RCC 7860 (cell line): ENCODE data around the gene BFSP2.

Experiments used
- DNase-seq: peaks from one replicate; pipeline ENCODE4 v3.0.0-alpha.2; 2015; ENCODE audit warnings: low spot score
- FAIRE-seq: peaks from 2 replicates; lab custom pipeline; 2012; peaks lifted over from hg19 to GRCh38; lab: Jason Lieb, UNC

BFSP2 gene

DNA sequence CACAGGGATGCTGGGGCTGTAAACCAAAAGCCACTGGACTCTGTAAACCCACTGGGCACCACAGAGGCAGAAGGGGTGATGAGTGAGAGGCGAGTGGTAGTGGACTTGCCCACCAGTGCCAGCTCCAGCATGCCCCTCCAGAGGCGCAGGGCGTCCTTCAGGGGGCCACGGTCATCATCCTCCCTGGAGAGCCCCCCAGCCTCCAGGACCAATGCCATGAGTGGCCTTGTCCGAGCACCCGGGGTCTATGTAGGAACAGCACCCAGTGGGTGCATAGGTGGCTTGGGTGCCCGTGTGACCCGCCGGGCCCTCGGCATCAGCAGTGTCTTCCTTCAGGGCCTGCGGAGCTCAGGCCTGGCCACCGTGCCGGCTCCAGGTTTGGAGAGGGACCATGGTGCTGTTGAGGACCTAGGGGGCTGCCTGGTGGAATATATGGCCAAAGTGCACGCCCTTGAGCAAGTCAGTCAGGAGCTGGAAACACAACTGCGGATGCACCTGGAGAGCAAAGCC, at the start of gene BFSP2:
BFSP2 (plus strand) TSS at position 51 of the 510 bp plus-strand sequence; CDS start at position 79, 28 bp downstream.
- no peak for DNase-seq
- FAIRE-seq: no peak

GRCh38 chr3:133354721-133355120, 45.1 kb upstream of the BFSP2 start:
- FAIRE-seq (no peak), DNase-seq (no peak)

- no peak for FAIRE-seq
- DNase-seq: no peak
These were observed 39.4 kb upstream of the BFSP2 start for GRCh38 chr3:133360476-133360875.

GRCh38 chr3:133361011-133361410, 38.8 kb upstream of the BFSP2 start:
- DNase-seq (no peak), FAIRE-seq (no peak)

DNA sequence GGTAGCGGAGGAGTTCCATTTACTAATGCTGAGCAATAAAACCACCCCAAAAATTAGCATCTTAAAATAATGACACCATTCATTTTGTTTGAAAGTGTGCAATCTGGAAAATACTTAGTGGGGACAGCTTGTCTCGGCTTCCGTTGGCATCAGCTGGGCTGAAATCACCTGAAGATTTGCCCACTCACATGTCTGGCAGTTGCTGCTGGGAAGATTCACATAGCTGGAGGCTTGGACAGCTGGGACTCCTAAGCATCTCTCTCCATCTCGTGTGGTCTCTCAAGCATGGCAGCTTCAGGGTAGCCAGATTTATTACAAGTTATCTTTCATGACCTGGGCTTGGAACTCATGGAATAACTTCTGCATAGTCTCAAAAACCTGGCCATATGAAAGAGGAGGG, 38.4 kb upstream of the BFSP2 start:
- FAIRE-seq (no peak), DNase-seq (no peak)

DNA sequence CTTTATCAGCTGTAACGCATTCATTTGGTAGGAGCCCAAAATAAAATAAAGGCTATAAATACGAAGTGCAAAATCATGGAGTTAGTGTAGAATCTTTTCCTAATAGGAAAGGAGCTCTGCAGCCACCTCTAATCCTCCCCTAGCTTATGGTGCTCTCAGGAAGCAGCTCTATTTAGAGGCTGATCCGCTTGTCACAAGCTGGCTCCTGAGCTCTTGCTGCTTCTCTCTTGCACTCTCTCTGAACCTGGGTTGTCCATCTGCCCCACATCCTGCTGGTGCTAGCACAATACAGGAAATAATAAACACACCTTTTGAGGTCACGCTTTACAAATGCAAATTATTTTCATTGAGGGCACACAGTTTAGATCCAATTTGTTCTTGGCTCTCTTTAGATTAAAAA, 37.3 kb upstream of the BFSP2 start:
- FAIRE-seq: no peak
- DNase-seq: no peak

DNA sequence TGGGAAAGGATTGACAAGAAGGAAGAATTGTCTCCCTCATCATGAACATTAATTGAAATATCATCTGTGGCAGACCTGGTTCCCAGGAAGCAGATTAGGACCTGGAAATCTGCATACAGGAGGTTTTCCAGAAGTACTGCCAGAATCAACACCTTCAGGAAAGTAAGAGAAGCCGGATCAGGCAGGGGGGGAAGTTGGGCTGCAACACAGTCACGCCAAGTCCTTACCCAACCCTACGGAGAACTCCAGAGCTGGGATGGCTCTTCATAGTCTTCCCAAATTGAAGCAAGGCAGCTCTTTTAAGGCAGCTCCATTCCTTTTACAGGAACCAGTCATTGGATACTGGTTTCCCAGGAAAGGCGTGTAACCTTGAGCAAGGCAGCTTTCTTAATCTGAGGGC, 35.2 kb upstream of the BFSP2 start:
- no peak for FAIRE-seq

DNA sequence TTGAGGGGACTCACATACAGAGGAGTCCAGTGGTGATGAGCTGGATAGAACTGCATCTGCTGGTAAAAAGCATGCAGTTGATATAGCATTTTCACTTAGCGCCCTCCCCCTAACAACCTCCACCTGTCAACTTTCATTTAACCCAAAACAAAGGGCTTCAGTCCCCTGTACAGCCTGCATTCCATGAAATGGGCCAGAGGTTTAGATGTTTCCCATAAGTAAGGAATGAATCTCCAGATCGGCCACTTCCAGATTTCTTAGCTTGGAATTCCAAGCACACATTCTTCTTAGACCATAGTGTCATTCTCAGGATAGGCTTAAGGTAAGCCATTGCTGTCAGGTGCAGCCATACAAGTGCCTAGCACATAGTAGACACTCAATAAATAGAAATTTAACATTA, 32.9 kb upstream of the BFSP2 start:
- FAIRE-seq (no peak), DNase-seq (no peak)

More for the DNA sequence above, 35.2 kb upstream of the BFSP2 start:
- DNase-seq: no peak

DNA sequence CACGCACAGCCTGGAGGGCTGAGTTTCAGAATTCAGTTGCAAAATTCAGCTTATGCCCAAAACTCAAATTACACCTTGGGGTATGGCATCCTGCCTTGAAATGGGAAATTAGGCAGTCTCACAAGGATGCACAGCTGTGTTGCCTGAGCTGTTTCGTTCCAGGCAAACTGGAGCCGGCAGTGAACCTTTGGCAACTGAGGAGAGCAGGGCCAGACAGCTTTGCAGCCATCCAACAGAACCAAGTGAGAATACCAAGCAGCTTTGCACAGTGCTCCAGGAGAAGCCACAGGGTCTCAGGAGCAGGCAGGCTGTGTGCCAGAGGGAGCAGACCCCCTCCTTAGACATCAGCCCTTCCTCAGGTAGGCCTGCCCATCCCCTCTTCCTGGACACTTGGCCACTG, 32.5 kb upstream of the BFSP2 start:
- no peak for FAIRE-seq

DNA sequence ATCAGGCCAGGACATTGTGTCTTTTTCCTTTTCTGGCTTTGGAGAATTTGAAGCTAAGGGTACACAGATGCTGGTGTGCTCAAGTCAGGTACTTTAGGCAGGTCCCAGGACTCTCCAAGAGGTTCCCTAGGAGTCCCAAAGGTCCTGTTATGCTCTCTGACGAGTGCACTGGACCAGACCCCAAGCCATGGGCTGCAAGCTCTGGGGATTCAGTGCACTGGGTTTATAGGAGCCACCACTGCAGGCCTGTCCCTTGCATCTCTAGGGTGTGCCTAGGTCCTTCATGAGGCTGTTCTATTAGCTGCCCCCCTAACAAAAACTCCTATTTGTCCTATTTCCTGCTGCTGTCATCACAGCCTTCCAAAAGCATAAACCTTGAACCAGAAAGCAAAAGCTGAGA, 31.9 kb upstream of the BFSP2 start:
- no peak for DNase-seq
- no peak for FAIRE-seq

More for the DNA sequence above, 32.5 kb upstream of the BFSP2 start:
- no peak for DNase-seq

- FAIRE-seq: no peak
- no peak for DNase-seq
These were observed 31.3 kb upstream of the BFSP2 start for GRCh38 chr3:133368371-133369067.

- DNase-seq: no peak
- no peak for FAIRE-seq
These were observed 30.8 kb upstream of the BFSP2 start for GRCh38 chr3:133369068-133369440.

GRCh38 chr3:133371181-133371580, 28.7 kb upstream of the BFSP2 start:
- FAIRE-seq (no peak), DNase-seq (no peak)

DNA sequence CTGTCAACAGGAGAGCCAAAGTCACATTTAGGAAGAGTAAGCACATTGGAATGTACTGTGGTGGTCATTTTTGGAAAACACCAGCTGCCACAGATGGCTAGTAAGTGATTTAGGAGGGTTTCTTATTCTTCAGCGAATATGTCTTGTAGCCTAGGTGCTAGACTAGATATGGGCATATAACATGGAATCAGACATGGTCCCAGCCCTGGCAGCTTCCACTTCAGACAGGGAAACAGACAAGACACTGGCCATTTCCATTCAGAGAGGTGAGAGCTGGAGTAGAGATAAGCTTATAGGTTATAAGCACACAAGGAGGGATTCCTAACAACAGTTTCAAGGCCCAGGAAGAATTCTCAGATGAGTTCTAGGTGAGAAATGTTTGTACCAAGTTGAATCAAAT, 28.2 kb upstream of the BFSP2 start:
- FAIRE-seq: no peak
- DNase-seq: no peak

DNA sequence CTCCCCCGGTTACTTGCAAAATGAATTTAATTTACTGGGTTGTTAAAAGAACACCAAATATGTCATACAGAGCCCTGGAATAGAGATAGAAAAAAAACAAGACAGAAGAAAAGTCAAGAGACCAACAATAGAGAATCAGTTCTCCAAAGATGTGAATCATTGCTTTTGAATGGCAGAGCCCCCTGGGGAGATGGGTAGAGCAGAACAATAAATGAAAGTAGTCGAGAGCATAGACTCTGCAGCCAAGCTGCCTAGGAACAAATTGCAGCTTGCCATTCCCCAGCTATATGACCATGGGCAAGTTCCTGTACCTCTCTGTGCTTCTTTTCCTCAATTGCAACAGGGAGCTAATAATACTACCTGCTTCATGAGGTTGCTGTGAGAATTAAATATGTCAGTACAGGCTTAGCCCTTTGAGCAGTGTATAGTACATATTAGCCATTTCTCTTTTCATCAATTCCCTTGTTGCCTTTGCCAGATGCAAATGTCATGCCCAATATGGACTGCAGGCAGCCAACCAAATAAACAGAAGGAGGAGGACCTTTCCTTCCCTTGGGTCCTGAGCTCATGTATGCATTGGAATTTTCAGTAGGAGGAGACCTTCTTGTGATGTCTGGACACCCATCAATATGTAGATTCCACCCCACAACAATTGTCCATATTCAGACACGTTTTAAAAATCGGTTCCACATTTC, 25.0 kb upstream of the BFSP2 start:
- FAIRE-seq (no peak), DNase-seq (no peak)

DNA sequence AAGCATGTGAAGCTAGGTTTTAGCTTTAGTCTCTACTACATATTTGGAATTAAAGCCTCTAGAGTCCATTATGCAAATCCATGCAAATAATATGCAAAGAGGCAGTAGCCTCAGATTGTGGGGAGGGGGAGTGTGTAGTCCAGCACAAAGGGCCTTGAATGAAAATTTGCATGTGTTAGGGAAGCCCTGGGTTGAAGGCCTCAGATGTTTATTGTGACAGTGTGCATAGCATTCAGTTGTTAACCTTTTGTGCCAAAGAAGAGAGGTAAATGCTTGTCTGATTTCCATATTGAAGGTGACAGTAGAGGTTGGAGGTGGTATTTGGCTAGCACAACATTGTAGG, 24.5 kb upstream of the BFSP2 start:
- FAIRE-seq (no peak), DNase-seq (no peak)

- FAIRE-seq (no peak), DNase-seq (no peak)
These were observed 23.0 kb upstream of the BFSP2 start for GRCh38 chr3:133376810-133377209.

DNA sequence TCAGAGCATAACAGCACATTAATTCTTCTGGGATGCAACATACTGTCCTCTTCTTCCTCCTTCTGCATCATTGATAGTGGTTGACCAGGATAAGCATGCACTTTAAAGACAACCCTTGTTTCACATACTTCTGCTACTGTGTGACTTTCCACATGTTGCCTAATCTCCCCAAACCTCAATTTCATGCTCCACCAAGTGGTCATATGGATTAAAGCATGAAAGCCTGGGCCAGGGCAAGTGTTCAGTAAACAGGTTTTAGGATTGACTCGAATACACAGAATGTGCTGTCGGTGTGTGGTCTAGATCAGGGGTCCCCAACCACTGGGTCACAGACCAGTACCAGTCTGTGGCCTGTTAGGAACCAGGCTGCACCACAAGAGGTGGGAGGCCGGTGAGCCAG, 22.5 kb upstream of the BFSP2 start:
- FAIRE-seq: no peak
- DNase-seq: peak; percentile 15

DNA sequence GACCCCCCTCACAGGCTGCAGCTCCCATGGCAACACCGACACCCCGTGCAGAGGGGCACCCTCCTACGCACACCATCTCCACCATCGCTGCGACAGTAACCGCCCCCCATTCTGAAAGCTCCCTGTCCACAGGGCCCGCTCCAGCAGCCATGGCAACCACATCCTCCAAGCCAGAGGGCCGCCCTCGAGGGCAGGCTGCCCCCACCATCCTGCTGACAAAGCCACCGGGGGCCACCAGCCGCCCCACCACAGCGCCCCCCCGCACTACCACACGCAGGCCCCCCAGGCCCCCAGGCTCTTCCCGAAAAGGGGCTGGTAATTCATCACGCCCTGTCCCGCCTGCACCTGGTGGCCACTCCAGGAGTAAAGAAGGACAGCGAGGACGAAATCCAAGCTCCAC, 19.9 kb upstream of the BFSP2 start:
- DNase-seq (no peak), FAIRE-seq (no peak)

DNA sequence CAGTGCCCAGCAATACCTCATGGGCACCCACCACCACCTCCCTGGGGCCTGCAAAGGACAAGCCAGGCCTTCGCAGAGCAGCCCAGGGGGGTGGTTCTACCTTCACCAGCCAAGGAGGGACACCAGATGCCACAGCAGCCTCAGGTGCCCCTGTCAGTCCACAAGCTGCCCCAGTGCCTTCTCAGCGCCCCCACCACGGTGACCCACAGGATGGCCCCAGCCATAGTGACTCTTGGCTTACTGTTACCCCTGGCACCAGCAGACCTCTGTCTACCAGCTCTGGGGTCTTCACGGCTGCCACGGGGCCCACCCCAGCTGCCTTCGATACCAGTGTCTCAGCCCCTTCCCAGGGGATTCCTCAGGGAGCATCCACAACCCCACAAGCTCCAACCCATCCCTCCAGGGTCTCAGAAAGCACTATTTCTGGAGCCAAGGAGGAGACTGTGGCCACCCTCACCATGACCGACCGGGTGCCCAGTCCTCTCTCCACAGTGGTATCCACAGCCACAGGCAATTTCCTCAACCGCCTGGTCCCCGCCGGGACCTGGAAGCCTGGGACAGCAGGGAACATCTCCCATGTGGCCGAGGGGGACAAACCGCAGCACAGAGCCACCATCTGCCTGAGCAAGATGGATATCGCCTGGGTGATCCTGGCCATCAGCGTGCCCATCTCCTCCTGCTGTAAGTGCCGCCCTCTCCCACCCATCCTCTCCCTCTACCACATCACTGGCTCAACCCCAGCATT, 19.2 kb upstream of the BFSP2 start:
- DNase-seq: no peak
- FAIRE-seq: no peak

- no peak for DNase-seq
- FAIRE-seq: no peak
These were observed 18.3 kb upstream of the BFSP2 start for GRCh38 chr3:133381346-133382109.
